ENCODE measurements around the gene SNCAIP. TPM values are rescaled to one million over a fixed set of nuclear protein-coding genes. Genes with fewer than 3 reads are reported as not detected.

Gene SNCAIP
- total RNA-seq, 4 donors from 2014 or later = 0.83 to 4.2 (median 2.9) TPM

- 76% methylated on average over 5 of the region's 5 CpGs for WGBS
- H3K4me1 ChIP-seq = no peaks in the 10 kb centered on the region
- H3K27ac ChIP-seq (replicated peaks in 1 of 4) = no peak overlapping the region
- no peak for DNase-seq (ENCODE audit: extremely low spot score)
- TF ChIP-seq EP300 (IDR thresholded peaks at IDR 0.05) = no peak
- no peak for TF ChIP-seq POLR2AphosphoS5 (IDR thresholded peaks at IDR 0.05)
- TF ChIP-seq POLR2A (IDR thresholded peaks at IDR 0.05; ENCODE audit: low read depth) = no peak
- TF ChIP-seq CTCF (IDR thresholded peaks at IDR 0.05) = no peak
- H3K27me3 ChIP-seq = no peaks in the 10 kb centered on the region
- H3K36me3 ChIP-seq = no peaks in the 10 kb centered on the region
- no peaks in the 10 kb centered on the region for H3K9me3 ChIP-seq
- intact Hi-C loops (cut with DNase I) = no loop called here
- no peak overlapping the region for H3K4me3 ChIP-seq
Observed at GRCh38 chr5:122339591-122339990, 27.6 kb downstream of the SNCAIP start.

GRCh38 chr5:122341087-122341486 is 29.1 kb downstream of the SNCAIP start:
- WGBS = 94% methylated on average over 3 of the region's 3 CpGs
- intact Hi-C loops (cut with DNase I) = no loop called here
- no peaks in the 10 kb centered on the region for H3K4me1 ChIP-seq
- H3K9me3 ChIP-seq = no peaks in the 10 kb centered on the region
- no peaks in the 10 kb centered on the region for H3K36me3 ChIP-seq
- TF ChIP-seq EP300 (IDR thresholded peaks at IDR 0.05) (no peak), CTCF (IDR thresholded peaks at IDR 0.05) (no peak), POLR2AphosphoS5 (IDR thresholded peaks at IDR 0.05) (no peak), POLR2A (IDR thresholded peaks at IDR 0.05; ENCODE audit: low read depth) (no peak)
- no peaks in the 10 kb centered on the region for H3K27me3 ChIP-seq
- no peak for DNase-seq (ENCODE audit: extremely low spot score)
- H3K4me3 ChIP-seq = no peak overlapping the region
- no peak overlapping the region for H3K27ac ChIP-seq (replicated peaks in 1 of 4)

GRCh38 chr5:122342256-122342655 is 30.2 kb downstream of the SNCAIP start:
- no peak for DNase-seq (ENCODE audit: extremely low spot score)
- no peak overlapping the region for H3K4me3 ChIP-seq
- TF ChIP-seq CTCF (IDR thresholded peaks at IDR 0.05) (no peak), EP300 (IDR thresholded peaks at IDR 0.05) (no peak), POLR2A (IDR thresholded peaks at IDR 0.05; ENCODE audit: low read depth) (no peak), POLR2AphosphoS5 (IDR thresholded peaks at IDR 0.05) (no peak)
- H3K36me3 ChIP-seq = no peaks in the 10 kb centered on the region
- H3K9me3 ChIP-seq = no peaks in the 10 kb centered on the region
- no peaks in the 10 kb centered on the region for H3K27me3 ChIP-seq
- no peak overlapping the region for H3K27ac ChIP-seq (replicated peaks in 1 of 4)
- intact Hi-C loops (cut with DNase I) = no loop called here
- H3K4me1 ChIP-seq = no peaks in the 10 kb centered on the region
- WGBS = 84% methylated on average over 4 of the region's 4 CpGs

GRCh38 chr5:122346897-122347581 is 35.0 kb downstream of the SNCAIP start:
- no peaks in the 10 kb centered on the region for H3K36me3 ChIP-seq
- no peaks in the 10 kb centered on the region for H3K27me3 ChIP-seq
- WGBS = 81% methylated on average over 3 of the region's 3 CpGs
- H3K4me3 ChIP-seq = no peak overlapping the region
- no peak for DNase-seq (ENCODE audit: extremely low spot score)
- TF ChIP-seq POLR2A (IDR thresholded peaks at IDR 0.05; ENCODE audit: low read depth) (no peak), EP300 (IDR thresholded peaks at IDR 0.05) (no peak), CTCF (IDR thresholded peaks at IDR 0.05) (no peak), POLR2AphosphoS5 (IDR thresholded peaks at IDR 0.05) (no peak)
- intact Hi-C loops (cut with DNase I) = no loop called here
- H3K4me1 ChIP-seq = peaks cover 0 to 6% (median 0%) of the 10 kb centered on the region in 4 donors
- H3K9me3 ChIP-seq = no peaks in the 10 kb centered on the region
- H3K27ac ChIP-seq (replicated peaks in 1 of 4) = no peak overlapping the region

GRCh38 chr5:122350496-122350895 is 38.5 kb downstream of the SNCAIP start:
- Histone ChIP-seq H3K4me3 (no peak overlapping the region), H3K27ac (replicated peaks in 1 of 4) (no peak overlapping the region), H3K36me3 (no peaks in the 10 kb centered on the region), H3K9me3 (no peaks in the 10 kb centered on the region), H3K4me1 (peaks cover 0 to 6% (median 0%) of the 10 kb centered on the region in 4 donors), H3K27me3 (no peaks in the 10 kb centered on the region)
- DNase-seq (ENCODE audit: extremely low spot score) = no peak
- TF ChIP-seq EP300 (IDR thresholded peaks at IDR 0.05) = no peak
- no peak for TF ChIP-seq POLR2AphosphoS5 (IDR thresholded peaks at IDR 0.05)
- no peak for TF ChIP-seq POLR2A (IDR thresholded peaks at IDR 0.05; ENCODE audit: low read depth)
- no peak for TF ChIP-seq CTCF (IDR thresholded peaks at IDR 0.05)
- intact Hi-C loops (cut with DNase I) = no loop called here
- WGBS = 70% methylated on average over 3 of the region's 3 CpGs
